HG02870 (cell line): Measurements from ENCODE around the gene ZRANB3.
"Not testable (repeated sequence)": the region's sequence is repeated elsewhere in the genome, so short reads cannot be mapped to it uniquely, and the experiment has no call there.

ENCODE experiments used
- ATAC-seq: cut with Tn5 transposase; IDR thresholded peaks from one replicate; pipeline ENCODE4 v1.9.1; 2021; ENCODE audit warnings: mild to moderate bottlenecking, moderate library complexity; ENCODE audit not compliant: unreplicated experiment

The ZRANB3 gene

DNA sequence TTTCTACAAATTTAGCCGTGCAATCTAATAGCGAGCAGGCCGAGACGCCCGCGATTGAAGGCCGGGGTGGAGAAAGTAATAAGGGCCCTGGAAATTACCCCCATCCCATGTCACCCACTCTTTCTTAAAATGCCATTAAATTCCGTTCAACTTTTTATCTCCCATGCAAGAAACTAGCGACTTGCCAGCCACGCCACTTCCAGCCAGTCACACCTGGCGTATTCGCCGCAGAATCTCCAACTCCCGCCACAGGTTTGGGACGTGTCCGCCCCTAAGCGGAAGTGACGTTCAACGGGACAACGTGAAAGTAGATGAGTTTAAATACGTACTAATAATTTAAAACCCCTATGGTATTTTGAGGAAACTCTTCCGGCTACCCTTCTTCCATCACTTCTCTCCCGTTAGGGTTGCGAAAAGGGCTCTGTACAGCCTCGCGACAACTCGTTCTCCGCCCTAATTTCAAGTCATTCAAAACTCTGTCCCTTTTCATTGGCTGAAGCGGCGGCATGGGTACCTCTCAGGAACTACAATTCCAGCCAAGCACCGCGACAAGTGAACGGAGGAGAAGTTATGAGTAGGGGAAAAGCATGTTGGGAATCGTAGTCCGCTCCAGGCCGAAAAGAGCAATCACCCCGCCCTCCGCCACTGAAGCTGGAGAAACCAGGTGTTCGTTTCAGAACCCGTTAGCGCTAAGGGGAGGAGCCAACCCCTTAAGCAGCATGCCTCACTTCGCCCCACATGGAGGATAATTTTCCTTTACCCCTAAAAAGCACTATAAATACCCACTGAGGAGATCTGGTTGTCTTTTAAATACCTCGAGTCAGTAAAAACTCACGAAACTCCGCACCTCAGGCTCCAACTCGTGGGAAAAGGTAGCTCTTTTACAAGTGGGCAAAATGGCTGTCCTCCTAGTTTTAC is at the start of gene ZRANB3:
Gene ZRANB3, minus strand, starts transcription at position 906 of the 918 bp plus-strand sequence.
- peak; percentile 66 for ATAC-seq

DNA sequence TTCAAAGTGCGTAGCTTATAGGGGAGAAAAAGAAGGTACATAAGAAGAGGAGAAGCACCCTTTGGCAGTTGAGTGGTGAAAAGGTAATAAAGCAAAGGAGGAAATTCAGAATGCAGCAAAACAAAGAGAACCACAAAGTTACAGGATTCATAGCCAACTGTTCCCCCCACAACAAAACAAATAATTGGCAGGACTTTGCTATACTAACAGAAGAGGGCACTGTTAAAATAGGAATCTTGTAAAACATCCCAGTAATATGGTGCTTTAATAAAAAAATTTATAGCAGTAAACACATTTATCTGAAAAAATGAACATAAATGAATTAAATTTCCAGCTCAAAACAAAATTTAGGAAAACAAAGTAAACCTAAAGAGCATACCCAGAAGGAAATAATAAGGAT is 42.6 kb upstream of the ZRANB3 start:
- ATAC-seq: no peak

DNA sequence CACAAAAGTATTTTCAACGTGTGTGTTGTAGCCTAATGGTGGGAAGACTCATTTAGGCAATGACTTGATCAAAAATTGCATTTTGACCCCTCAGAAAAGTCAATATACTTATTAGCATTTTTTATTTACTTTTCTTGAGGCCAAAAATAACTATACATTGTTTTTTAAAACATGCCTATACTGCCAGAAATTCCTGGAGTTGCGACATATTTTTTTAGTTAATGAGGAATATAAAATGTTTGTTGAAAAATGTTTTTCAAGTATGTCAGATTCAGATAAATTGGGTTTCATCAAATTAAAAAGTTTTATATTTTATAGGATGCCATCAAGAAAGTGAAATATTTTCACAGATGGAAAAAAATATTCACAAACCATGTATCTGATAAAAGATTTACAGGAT is 39.9 kb upstream of the ZRANB3 start:
- ATAC-seq: no peak

DNA sequence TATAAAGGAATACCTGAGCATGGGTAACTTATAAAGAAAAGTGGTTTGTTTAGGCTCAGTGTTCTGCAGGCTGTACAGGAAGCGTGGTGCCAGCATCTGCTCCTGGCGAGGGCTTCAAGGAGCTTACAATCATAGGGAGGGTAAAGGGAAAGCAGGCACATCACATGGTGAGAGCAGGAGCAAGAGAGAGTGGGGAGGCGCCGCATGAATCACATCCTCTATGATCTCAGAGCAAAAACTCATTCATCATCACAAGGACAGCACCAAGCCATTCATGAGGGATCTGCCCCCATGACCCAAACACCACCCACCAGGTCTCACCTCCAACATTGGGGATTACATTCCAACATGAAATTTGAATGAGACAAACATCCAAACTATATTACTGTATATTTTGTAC is 32.8 kb upstream of the ZRANB3 start:
- ATAC-seq: no peak

DNA sequence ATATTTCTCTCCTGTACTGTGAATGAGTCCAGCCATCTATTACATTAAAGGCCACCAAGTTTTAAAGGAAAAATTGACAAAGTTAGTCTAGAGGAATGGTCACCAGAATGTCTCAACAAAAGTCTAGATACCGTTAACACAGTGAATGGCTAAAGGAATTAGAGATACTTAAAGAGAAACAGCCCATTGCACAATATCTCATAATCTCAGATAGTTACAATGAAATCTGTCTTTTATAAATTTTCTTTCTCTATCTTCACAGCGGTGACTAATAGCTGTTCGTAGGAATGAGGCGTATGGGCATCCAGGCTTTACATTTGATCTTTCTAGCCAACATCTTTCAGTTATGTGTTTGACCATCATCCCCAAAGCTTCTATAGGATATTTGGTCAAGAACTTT is 30.9 kb upstream of the ZRANB3 start:
- no peak for ATAC-seq

DNA sequence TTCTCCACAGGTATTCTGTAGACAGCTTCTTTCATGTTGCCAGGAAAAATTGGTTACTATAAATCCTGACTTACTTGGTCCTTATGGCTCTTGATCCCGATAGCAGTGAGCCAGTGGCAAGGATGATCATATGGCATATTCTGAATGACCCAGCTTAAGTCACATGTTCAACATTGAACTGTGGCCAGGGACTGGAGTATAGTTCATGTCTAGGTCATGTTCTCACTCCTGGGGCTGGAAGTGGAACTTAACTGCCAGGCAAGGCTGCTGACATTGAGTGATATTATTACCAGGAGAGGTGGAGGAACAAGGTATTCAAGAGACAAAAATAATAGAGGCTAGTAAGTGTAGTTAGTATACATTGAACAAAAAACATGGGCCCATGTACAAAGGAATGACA is 26.5 kb upstream of the ZRANB3 start:
- ATAC-seq: no peak

DNA sequence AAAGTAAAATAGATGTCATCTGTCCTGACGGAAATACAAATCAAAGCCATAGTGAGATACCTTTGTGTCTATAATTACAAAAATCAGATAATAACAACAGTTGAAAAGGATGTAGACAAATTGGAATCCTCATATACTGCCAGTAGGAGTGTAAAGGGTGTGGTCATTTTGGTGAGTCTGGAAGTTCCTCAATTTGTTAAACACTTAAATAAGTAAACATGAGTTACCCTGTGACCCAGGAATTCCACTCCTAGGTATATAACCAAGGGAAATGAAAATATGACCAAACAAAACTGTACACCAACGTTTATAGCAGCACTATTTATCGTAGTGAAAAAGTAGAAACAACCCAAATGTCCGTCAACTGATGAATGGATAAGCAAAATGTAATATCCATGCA is 24.3 kb upstream of the ZRANB3 start:
- ATAC-seq: no peak

DNA sequence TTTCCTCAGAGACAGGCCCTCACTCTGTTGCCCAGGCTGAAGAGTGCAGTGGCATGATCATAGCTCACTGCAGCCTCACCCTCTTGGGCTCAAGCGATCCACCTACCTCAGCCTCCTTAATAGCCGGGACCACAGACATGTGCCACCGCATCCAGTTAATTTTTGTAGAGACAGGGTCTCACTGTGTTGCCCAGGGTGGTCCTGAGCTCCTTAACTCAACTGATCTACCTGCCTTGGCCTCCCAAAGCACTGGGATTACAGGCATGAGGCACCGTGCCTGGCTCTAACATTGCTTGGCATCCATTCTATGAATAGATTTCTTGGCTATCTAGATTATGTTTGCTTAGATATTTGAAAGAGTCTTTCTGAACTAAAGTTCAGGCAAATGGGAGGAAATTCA is 21.9 kb upstream of the ZRANB3 start:
- no peak for ATAC-seq

DNA sequence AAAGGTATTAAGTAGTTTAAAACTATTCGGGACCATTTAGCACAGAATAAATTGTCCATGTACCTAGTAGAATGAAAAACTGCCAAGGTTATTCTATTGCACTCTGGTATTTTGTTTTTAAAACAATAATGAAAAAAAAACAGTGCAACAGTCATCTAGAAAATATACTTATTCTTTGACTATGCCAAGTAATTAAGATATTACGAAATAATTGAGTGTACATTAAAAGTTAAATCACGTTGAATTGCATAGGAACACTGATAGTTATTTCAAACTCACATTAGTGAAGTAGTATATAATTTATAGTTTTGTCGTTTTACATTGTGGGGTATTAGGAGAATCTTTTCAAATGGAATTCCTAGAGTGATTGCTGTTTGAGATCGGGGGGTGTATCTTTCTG is 20.3 kb upstream of the ZRANB3 start:
- no peak for ATAC-seq

DNA sequence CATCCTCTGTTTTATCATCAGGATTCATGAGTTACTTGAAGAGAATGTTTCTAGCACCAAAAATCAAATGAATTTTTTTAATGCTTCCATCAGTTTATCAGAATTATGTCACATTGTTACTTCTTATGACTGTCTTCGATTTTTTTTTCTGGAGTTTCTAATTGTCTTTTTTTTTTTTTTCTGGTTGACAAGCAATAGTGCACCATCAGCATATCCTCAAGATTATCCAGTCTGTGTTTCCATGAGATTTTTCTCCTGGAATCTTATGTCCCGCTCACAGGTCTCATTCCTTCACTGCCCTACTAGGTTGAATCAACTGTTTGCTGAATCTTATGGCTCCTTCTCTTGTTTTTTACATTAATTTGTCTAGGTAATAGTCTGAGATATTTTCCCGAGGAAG is 16.3 kb upstream of the ZRANB3 start:
- ATAC-seq: no peak

DNA sequence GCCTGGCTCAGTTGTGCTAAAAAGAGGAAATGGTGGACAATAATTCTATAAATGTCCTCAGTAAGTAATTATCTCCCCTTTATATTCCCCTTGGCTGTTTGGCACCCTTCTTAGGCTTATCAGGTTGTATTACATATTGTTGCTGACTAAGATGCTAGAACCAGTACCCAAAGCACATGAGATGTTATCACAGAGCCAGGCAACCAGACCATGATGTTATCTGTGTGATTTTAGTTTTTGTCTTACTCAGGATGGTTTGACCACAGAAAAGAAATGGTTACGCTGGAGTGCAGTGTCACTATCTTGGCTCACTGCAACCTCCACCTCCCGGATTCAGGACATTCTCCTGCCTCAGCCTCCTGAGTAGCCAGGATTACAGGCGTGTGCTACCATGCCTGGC is 15.4 kb upstream of the ZRANB3 start:
- ATAC-seq: no peak

DNA sequence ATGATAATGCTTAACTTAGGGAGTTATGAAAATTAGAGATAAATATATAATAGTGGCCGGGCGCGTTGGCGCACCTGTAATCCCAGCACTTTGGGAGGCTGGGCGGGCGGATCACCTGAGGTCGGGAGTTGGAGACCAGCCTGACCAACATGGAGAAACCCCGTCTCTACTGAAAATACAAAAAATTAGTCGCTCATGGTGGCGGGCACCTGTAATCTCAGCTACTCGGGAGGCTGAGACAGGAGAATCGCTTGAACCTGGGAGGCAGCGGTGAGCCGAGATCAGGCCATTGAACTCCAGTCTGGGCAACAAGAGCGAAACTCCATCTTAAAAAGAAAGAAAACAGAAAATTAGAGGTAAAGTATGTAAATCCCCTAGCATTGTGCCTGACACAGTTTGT is 2.5 kb upstream of the ZRANB3 start:
- ATAC-seq: not testable (repeated sequence)

DNA sequence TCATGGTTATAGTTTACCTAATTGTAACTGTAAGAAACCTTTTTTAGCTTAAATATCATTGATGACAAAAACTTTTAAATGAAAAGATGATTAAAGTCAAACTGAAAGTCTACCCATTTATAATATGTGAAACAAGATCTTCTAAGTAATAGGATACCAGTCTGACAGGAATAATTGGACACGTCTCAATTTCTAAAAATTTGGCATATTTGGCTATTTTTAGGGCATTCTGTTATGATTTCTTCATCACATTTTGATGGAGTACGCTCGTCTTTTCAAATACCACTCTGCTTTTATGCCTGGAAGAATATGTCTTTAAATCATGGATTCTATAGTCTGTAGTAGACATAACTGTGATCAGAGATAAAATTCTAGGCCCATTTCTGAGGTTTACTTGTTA is 1.6 kb upstream of the ZRANB3 start:
- ATAC-seq: no peak

DNA sequence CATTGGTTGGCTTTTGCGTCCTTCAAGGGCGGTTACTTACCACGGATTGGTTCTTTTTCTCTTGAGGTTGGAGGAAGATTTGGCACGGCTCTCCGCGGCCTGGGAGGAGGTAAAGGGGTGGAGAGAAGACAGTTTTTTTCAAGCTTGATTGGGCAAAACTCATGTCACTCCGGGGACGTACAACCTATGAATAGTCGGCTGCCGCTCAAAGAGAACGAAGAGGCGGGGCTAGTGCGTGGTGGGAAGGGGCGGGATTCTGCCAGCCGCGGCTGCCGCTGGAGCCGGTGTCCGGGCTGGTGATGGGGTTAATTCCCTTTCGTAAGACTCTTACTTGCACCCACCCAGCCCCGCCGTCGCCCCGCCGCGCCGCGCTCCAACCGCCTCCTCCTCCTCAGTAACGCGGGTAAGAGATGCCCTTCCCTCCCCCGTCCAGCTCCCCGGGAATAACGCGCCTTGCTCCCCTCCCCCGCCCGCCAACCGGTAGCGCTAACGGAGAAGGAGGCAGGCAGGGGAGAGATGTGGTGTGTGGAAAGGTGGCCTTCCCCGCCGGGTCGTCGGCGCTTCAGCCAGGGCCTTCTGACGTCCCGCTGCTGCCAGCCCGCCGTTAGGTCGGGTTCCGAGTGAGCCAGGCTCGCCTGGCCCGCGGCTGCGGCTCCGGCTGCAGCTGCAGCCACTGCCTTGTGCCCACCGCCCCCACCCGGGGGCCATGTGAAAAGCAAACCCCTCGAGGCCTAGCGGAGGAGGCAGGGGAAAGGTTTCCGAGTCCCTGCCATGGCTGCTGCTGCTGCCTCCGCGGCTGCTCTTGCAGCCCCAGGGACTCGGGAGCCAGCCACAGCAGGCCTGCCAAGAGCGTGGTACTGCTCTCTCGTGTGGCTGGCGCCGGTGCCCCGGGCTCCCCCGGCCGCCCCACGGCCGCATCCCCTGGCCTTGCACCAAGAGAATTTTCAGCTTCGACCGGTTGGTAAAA is 496 bp upstream of the ZRANB3 start, which contains the start of gene R3HDM1:
Gene R3HDM1, plus strand, starts transcription at position 254 of the 967 bp plus-strand sequence. CDS start 73,362 bp downstream, outside the sequence.
- ATAC-seq: peak; percentile 82

DNA sequence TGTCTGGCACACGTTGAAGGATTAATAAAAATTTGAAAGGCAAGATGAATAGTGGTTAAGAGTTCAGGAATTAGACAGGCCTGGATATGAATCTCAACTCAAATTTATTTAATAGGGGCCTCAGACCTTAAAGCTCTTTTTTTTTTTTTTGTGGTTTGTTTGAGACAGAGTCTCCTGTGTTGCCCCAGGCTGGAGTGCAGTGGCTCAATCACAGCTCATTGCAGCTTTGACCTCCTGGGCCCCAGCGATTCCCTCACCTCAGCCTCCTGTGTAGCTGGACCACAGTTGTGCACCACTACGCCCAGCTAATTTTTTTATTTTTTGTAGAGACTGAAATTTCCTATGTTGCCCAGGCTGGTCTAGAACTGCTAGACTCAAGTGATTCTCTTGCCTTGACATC is 3.0 kb downstream of the ZRANB3 start:
- ATAC-seq: no peak

DNA sequence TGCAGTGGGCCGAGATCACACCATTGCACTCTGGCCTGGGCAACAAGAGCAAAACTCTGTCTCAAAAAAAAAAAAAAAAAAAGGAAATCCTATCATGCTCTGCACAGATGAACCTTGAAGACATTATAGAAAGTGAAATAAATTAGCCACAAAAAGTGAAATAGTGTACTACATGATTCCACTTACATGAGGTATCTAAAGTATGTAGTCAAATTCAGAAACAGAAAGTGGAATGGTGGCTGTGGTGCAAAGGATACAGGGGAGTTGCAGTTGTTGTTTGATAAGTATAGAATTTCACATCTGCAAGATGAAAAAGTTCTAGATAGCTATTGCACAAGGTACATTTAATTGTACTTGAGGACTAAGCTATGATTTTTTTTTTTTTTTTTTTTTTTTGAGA is 5.2 kb downstream of the ZRANB3 start:
- no peak for ATAC-seq

DNA sequence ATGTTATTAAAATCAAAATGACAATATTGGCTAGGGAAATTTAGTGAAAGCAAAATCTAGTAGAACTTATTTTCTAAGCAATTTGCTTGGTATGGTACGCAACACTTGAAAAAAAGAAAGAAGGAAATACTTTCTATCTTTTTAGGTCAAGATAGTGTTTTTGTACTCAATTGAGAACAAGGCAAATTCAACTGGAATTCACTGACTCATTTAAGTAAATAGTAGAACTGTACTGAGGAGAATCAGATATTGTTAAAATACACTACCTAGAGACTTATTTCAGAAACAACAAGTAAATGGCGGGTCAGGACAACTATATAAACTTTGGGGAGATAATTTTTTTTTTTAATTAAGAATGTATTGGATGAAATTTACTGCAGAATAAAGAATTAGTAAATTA is 18.9 kb downstream of the ZRANB3 start:
- ATAC-seq: no peak

DNA sequence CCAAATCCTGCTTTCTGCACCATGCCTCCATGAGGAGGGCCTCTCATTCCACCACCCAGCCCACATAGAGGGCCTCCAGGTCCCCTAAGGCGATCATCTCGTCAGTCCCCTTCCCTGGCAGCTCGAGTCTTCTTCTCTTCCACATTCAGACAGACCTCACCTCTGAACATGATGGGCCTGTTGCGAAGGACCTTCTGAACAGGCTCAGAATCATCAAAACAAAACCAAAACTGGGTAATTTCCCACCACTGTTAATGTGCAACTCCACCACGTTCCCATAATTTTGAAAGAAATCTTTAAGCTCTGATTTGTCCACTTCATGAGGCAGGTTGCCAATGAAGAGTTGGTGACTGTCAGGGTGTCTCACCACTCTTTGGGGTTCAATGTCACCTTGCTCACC is 20.4 kb downstream of the ZRANB3 start:
- ATAC-seq: no peak

DNA sequence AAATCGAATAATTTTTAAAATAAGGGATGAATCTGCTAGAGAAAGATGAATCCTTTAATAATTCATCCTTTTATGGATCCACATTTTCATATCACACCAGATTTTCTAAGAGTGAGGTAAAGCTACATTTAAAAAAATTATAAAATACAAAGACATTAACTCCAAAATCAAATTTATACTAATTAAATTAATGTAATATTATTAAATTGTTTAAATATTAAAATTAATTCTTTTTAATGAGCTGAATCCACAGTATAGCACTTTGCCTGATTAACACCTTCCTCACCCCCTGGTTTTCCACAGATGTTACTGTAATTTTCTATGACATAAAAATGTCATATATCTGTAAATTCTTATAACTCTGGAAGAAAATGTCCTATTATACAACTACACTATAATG is 26.2 kb downstream of the ZRANB3 start:
- no peak for ATAC-seq

DNA sequence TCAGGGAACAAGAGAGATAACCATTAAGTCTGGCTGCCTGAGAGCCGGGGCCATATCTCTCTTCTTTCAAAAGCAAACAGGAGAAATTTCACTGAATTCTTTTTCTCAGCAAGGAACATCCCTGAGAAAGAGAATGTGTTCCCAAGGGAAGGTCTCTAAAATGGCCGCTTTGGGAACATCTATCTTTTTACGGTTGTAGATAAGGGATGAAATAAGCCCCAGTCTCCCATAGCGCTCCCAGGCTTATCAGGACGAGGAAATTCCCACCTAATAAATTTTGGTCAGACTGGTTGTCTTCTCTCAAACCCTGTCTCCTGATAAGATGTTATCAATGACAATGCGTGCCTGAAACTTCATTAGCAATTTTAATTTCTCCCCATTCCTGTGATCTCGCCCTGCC is 32.4 kb downstream of the ZRANB3 start:
- not testable (repeated sequence) for ATAC-seq

DNA sequence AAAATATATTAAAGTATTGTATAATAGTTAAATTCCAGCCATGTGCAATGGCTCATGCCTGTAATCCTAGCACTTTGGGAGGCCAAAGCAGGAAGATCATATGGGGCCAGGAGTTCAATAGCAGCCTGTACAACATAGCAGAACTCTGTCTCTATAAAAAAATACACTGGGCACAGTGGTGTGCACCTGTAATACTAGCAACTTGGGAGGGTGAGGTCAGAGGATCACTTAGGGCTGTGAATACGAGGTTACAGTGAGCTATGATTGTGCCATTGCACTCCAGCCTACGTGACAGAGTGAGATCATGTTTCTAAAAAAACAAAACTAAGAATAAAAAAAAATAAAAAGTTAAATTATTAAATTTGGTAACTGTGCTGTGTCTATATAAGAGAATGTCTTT is 36.1 kb downstream of the ZRANB3 start:
- no peak for ATAC-seq

DNA sequence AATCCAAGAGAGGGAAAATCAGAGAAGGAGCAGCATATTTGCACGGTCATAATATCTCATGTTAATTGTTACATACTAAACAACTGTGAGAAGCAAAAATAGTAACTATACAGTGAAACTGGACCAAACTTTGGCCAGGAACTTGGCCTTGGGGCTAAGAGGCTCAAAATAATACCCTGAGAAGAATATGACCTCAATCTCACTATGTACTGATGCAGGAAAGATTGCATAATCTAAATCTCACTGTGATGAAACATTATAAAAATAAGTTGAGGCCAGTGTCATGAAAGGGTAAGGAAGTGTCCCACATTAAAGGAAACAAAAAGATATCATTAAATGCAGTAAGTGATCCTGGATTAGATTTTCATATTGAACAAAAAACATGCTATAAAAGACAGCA is 36.5 kb downstream of the ZRANB3 start:
- no peak for ATAC-seq
